ENCODE data around the gene TCAF1.

GRCh38 chr7:143908120-143908519 lies 6.1 kb upstream of the TCAF1 start:
- TF ChIP-seq CTCF (conservative IDR thresholded peaks at IDR 0.05; ENCODE audit: low read length) = no peak
- no peak for TF ChIP-seq EZH2phosphoT487 (IDR thresholded peaks at IDR 0.05; ENCODE audit: borderline replicate concordance)

Data from Loucy (cell line).